HG03139 (cell line): ENCODE results near the gene CCDC70.
"Not testable (repeated sequence)": the region's sequence is repeated elsewhere in the genome, so short reads cannot be mapped to it uniquely, and the experiment has no call there.

ENCODE experiments used
- ATAC-seq: cut with Tn5 transposase; IDR thresholded peaks from one replicate; pipeline ENCODE4 v1.9.1; 2021; ENCODE audit not compliant: unreplicated experiment

CCDC70 gene

DNA sequence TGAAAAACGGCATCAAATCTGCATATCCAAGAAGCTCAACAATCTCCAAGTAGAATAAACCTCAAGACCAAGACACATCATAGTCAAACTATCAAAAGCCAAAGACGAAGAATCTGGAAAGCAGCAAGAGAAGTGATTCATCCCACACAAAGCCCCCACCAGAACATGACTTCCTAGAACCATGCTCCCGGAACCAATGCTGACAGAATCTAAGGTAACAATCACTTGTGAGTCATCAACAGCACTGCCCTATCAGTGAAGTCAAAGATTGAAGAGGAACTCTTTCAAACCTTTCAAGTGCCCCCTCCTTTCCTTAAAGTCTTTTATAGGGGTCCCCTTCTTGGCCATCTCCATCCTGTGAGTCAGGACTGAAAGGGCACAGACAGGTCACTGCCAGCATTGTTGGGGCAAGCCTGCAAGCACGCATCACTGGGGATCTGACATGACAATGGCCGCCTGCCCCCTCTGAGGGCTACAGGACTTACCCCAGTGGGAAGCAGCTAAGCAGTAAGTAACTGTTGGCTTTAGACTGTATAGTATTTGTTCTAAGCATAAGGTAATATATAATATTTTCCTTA, at the start of gene CCDC70:
Gene CCDC70, plus strand, starts transcription at position 247 of the 578 bp plus-strand sequence. CDS start 3,443 bp downstream, outside the sequence.
- no peak for ATAC-seq

DNA sequence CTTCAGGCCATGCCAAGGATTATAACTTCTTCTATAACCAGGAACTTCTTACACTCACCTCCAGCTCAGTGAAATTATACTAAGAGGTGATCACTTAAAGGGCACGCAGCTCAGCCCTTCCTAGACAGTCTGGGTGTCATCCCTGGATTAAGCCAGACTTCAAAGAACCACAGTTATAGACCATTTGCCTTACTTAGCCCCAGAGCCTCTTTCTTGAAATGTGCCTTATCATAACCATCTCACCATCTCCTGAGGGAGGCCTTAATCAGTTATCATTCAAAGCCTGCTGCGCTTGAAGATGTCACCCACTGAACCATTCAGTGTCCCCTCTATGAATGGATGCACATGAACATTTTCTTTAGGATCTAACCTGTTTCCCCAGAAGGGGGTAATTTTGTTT, 47.7 kb upstream of the CCDC70 start:
- no peak for ATAC-seq

DNA sequence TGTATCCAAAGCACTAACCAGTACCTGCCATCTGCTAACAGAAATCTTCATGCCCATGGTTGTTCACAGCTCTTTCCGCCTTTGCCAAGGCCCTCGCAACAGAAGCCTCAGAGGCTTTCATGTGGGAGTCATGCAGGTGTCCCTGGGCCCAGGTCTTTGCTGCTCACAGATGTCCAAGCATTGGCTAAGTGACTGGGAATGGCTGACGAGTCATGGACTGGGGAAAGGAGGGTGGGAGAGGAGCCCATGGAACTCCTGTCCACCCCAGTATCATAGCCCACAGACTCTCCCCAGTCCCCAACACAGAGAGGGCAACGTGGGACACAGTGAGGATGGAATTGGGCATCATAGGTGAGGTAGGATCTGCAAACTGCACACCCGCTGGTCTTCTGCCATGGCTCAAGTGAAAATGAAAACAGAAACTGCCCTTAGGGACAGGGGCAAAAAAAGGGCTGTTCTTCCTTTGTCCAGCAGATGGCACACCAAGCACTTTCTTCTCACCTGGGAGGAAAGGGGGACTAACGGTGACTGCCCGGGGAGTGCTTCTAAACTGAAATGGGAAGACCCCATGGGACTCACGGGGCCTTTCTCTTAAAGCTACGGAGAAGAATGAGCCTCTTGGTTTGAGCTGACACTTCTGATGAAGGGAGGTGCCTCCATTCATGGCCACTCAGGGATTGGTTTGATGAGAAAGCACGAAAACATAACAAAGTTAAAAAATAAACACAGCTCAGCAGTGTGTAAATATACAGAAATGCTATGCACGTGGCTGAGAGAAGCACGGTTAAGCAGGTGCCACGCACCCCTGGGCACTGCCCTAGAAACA, 46.7 kb upstream of the CCDC70 start:
- ATAC-seq = peak; percentile 79

DNA sequence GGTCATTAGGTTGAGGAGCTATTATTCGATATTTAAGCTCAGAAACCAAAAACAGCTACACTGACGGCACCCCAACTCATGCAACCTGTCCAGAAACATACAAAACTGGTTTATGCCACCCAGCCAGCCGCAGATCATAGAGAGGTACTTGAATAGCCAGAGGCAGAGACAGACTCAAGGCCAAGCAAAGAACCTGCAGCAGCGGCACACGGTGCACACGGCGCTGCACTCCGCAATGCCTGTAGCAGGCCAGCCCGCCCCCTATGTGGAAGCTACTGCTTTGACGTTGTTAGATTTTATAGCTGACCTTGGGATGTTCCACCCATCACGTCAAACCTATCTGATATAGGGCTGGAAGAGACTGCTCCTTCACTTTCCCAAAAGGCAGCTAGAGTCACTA, 45.9 kb upstream of the CCDC70 start:
- ATAC-seq = no peak

DNA sequence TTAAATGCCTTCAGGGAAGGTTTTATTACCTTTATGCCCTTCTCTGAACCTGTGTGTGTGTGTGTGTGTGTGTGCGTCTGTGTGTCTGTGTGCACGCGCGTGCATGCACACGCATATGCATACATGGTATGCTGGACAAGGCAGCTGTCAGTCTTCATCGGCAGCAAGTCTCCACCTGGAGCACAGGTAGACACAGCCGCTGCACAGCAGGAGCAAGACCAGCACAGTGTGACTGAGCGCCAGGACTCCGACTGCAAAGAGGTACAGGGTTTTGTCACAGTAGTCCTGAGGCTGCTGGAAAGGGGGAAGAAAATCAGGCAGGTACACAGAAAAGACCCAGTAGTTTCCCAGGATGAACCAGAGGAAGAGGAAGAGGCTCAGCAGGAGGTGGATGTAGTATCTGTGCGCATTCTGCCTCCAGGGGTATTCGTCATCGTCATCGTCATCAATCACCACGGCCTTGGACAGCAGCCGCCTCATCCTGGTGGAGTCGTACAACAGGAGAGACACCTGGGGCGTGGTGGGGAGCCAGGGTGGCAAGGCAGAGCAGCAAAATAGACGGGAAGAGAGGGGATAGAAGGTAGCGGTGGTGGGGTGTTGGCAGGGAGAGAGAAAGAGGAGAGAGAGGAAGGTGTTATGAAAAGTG, 45.0 kb upstream of the CCDC70 start:
- no peak for ATAC-seq

DNA sequence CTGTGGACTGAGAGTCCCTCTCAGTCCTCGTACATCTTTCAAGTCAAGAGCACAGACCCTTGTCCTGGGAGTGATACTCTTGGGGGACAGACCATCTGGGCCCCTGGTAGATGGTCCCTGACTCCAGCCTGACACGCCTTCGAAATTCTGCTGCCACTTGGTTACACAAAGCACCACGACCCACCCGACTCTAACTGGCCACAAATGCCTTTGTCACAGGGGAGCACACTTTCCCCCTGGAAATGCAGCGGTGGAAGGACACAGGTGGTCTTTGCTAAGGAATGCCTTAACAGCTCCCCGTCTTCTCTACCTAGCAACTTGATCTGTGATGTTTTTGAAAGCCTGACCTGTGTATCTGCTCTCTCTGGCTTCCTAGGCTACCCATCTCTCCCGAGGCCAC, 44.1 kb upstream of the CCDC70 start:
- ATAC-seq = no peak

DNA sequence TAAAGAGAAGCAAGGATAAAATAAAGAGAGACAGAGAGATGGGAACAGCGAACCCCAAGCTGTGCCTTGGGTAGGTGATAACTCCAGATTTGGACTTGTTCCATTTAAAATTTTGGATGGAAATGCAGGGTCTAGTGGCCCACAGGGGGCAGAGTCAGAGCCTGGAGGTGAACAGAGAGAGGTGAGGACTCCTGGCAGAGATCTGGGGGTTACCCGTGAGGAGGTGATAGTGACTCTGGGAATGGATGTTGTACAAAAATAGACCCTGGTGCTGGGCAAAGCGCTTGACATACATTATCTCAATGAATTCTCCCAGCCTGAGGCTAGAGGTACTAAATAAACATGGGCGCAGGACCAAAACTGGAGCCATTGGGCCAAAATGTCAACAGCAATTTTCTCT, 43.5 kb upstream of the CCDC70 start:
- no peak for ATAC-seq

DNA sequence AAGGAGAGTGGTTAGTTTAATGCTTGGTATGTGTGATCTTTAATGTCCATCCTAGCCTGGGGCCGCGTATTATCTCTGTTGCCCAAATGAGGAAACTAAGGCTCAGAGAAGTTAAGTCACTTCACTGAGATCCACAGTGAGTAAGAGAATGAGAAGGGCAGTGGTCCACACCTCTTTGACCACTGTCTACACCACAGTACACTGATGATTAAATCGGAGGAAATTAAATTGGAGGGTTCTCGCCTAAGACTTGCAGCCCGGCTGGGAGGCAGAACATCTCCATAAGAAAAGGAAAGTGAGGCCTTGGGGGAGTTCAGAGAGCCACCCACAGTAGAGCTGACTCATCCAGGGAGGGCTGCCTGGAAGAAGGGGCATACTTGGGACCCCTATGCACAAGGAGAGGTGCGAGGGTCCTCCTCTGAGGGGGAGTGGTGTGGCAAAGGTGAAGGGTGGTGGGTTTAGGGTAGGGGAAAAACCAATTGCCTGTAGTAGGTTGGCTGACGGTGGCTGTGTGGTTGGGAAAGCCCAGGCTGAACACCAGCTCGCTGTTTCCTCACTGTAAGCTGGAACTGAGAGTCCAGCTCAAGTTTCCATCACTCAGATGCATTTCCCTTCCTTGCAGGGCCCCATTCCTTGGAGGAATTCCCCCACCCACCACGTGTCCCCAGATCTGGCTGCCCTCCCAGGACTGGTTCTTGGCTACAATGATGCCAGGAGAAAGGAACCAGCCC, 42.8 kb upstream of the CCDC70 start:
- no peak for ATAC-seq

DNA sequence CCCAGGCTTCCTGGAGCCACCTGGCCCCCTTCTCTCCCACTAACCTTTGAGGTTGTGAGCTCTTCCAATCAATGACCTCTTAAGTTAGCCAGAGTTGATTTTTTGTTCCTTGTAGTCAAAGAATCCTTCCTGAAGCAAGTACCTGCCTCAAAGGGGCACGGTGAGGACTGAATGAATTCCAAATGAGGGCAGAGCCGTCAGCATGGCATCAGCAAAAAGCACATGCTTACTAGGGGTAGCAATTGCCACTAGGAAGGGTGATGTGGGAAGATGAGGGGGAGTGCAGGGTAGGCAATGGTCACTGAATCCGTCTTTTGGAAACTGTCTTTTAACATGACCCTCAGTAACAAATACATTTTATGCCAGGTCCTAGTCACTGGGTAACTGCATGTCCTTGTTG, 42.2 kb upstream of the CCDC70 start:
- no peak for ATAC-seq

DNA sequence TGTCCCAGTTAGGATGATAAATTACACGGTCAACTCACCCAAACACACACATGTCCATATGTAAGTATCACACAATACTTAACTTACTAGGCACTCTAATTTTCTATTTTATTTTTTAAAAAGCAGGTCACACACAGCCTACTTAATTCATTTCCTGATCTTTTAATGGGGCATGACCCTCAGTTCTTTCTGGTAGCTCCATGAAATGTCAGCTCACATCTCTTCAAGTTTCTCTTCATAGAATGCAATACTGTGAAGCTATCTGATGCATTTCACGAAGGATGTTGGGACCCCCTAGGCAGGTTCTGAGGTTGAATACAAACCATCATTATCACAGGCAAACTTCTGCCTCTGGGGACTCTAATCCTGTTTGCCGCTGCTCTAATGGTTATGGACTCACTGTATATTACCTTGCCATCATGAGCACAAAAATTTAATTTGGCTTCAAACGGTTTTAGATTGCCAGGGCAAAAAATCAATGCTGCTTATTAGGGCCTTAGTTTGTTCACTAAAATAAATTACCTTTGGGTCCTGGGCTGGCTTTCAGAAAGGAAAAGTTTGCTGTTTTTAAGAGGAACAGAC, 41.7 kb upstream of the CCDC70 start:
- no peak for ATAC-seq

DNA sequence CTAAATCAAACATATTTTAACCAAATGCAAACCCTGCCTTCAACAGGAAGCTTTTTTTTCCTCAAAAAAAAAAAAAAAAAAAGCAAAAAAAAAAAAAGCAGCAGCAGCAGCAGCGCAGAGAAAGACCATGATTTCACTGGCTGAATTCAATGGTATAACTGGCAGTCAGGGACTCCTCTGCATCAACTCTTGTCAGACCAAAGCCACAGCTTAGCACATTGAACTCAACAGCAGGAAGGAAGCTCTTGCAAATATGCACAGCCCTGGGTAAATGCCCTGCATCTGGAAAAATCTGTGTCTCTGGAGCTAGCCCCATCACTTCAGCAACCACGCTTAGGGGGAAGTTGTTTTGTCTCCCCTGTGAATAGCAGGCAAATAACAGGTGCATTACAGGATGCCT, 40.2 kb upstream of the CCDC70 start:
- no peak for ATAC-seq

DNA sequence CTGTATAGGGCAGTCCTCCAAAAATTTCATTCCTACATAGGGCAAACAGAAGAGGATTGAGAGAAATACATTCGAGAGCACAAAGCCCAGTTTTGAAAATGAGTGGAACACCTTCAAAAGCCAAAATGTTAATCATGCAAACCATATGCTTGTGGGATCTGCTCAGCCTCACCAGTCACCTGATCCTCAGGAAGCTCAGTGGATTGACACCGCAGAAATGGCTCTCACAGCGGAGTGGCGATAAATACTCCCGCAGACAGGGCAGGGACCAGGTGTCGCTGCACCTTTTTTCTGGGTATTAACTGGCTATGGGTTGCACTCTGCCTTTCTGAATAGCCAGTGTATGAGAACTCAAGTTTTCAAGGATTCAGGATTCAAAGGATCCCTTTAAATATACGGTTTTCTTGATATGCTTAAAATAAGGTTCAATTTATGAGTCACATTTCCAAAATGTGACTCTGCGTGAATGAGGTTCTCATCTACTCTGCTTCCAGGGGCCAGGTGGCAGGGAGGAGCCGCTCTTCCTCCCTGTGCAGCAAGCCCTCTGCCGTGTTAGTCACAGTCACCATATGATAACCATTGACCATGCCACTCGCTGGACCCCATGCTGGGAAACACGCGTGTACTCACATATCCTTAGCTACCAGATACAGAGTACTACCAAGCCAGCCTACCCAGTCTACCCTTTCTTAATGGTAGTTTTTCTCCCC, 39.5 kb upstream of the CCDC70 start:
- ATAC-seq = no peak

DNA sequence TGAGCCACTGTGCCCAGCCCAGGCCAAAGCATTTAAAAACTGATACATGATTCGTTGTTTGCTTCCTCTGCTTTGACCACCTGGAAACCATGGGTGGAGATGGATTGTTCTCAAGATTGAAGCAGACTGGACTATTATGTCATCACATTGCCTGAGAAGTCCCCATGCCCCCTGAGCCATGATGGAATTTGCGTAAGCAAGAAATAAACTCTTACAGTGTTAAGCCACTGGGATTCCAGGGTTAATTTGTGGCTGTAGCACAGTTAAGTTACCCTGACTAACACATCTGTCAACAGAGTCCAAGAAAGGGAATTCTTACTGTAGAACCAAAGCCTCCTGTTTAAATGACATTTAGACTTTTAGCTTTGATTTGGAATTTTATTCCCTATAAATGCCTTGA, 38.4 kb upstream of the CCDC70 start:
- no peak for ATAC-seq

DNA sequence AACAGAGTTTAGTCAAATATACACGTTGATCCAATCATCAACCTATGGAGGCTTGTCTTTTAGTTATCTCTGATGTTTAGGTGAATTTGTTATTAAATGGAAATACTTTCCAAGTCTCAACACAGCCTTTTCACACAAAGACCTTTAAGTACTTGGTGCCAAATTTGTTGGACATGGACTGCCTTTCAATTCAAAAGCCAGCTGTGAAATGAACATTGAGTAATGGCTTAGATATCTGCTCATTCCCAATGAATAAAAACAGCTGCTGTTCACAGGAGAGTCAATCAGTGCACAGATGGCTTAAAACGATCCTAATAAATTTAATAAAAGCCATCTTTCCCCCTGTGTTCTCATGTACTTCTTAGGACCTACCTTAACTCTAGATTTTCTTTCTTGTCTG, 37.9 kb upstream of the CCDC70 start:
- no peak for ATAC-seq

DNA sequence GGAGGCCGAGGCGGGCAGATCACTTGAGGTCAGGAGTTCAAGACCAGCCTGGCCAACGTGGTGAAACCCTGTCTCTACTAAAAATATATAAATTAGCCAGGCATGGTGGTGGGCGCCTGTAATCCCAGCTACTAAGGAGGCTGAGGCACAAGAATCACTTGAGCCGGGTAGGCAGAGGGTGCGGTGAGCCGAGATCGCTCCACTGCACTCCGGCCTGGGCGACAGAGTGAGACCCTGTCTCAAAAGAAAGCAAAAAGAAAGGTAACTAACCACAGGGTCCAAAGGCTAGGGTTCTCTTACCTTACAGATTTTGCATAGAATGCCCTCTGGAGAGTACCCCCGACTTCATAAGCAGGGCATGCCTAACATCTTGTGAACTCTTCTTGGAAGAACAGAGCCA, 37.1 kb upstream of the CCDC70 start:
- ATAC-seq = not testable (repeated sequence)

DNA sequence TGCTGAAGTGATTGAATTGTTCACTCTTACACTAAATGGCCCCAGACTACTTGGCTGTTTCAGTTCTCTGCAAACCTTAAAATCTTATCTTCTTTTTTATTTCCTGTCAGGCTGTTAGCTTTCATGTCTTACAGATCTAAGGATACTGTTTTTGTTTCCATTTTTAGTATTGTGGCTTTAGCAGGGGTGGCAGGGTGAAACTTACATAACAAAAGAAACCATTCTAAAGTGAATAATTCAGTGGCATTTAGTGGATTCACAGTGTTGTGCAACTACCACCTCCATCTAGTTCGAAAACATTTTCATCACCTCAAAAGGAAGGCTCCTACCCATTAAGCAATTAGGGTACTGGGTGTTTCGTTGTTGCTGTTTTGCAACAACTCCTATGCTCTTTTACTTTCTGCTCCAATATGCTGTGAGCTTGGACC, 36.6 kb upstream of the CCDC70 start:
- no peak for ATAC-seq

DNA sequence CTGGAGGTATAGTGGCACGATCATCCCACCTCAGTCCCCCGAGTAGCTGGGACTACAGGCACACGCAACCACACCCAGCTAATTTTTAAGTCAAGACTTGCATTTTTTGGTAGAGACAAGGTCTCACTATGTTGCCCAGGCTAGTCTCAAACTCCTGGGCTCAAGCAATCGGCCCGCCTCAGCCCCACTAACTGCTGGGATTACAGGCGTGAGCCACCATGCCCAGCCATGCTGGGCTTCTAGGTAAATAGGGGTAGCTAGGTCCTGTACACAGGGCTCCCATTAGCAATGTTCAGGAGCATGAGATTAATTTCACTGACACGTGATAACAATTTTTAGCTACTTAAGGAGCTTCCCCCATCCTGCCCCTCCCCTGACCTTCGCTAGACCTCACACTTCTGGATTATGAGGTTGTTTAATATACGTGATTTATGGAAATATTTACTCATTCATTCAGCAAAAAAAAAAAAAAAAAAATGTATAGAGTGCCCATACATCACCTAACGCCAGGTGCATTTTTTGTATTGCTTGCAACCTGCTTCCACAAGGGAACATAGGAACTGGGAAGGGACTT, 36.0 kb upstream of the CCDC70 start:
- ATAC-seq = no peak

DNA sequence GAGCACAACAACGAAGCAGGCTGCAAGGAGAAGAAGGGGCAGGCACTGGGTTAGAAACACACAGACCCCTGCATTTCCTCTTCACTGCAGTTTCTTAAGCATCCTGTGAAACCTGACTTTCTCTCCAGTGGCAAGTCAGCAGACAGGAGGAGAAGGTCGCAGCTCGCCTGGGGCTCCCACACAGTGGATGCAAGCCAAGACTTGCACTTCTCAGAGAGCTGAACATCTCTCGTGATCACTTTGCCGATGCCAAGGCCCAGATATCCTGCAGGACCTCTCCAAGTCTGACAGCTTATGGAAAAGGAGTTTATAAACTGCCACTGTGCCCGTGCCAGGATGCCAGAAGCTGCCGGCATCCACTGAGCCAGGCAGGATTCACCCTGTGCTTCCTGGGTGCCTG, 35.2 kb upstream of the CCDC70 start:
- no peak for ATAC-seq

DNA sequence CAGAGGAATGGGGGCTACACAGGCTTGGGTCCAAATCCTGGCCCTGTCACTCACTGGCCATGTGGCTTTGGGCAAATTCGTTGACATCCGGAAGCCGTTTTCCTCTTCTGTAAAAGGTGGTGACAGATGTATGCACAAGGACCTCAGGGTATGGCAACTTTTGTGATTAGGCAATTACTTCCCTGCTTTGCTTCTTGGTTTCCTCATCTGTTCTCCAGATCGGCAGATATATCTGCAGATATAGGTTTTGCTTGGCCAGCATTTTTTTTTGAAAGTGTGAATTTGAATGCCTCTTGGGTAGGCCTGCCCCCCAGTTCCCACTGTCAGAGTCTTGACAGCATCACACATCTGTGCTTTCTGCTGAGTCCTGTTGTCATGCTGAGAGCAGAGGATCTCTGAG, 34.5 kb upstream of the CCDC70 start:
- no peak for ATAC-seq
